SK-N-SH treated with all-trans-retinoic acid at 6 μM for 48 hours (cell line): ENCODE data around the gene PSAPL1.

Experiments
- ATAC-seq: fragments of 200-7000 bp; cut with Tn5 transposase; 3 replicates; pipeline ENCODE4 v1.9.1; 2020; ENCODE audit warnings: mild to moderate bottlenecking, moderate library complexity
- BACH2 ChIP-seq: fragments of 250-450 bp; sonication (Bioruptor Pico); IDR thresholded peaks from 2 replicates; pipeline ENCODE4 v1.9.0; 2021; ENCODE audit warnings: mild to moderate bottlenecking, borderline replicate concordance
- CSDC2 ChIP-seq: fragments of 250-450 bp; sonication (Bioruptor Pico); IDR thresholded peaks from 2 replicates; pipeline ENCODE4 v1.5.0; 2020; ENCODE audit warnings: mild to moderate bottlenecking, moderate library complexity
- CSRNP3 ChIP-seq: fragments of 250-450 bp; sonication (Bioruptor Pico); IDR thresholded peaks from 2 replicates; pipeline ENCODE4 v1.5.1; 2021; ENCODE audit warnings: mild to moderate bottlenecking, moderate library complexity
- ESRRG ChIP-seq: fragments of 250-450 bp; sonication (Bioruptor Pico); IDR thresholded peaks from 2 replicates; pipeline ENCODE4 v1.6.1; 2021; ENCODE audit warnings: mild to moderate bottlenecking
- ISL1 ChIP-seq: fragments of 250-450 bp; sonication (Bioruptor Pico); IDR thresholded peaks from 2 replicates; pipeline ENCODE4 v2.1.2; 2022; ENCODE audit warnings: mild to moderate bottlenecking, moderate library complexity
- OSR1 ChIP-seq: fragments of 250-450 bp; sonication (Bioruptor Pico); IDR thresholded peaks from 2 replicates; pipeline ENCODE4 v1.8.0; 2022; ENCODE audit warnings: moderate library complexity, mild to moderate bottlenecking, inconsistent platforms
- PPARA ChIP-seq: fragments of 250-450 bp; sonication (Bioruptor Pico); IDR thresholded peaks from 2 replicates; pipeline ENCODE4 v1.5.0; 2020; ENCODE audit warnings: mild to moderate bottlenecking, borderline replicate concordance
- RARB ChIP-seq: fragments of 250-450 bp; sonication (Bioruptor Pico); IDR thresholded peaks from 2 replicates; pipeline ENCODE4 v1.8.0; 2021; ENCODE audit warnings: mild to moderate bottlenecking, moderate library complexity
- SNAI2 ChIP-seq: fragments of 250-450 bp; sonication (Bioruptor Pico); IDR thresholded peaks from 2 replicates; pipeline ENCODE4 v1.5.0; 2020; ENCODE audit warnings: mild to moderate bottlenecking, moderate library complexity
- TCF4 ChIP-seq: fragments of 250-450 bp; sonication (Bioruptor Pico); IDR thresholded peaks from 2 replicates; pipeline ENCODE4 v1.8.0; 2021; ENCODE audit warnings: mild to moderate bottlenecking, moderate library complexity, borderline replicate concordance
- TOX ChIP-seq: fragments of 250-450 bp; sonication (Bioruptor Pico); IDR thresholded peaks from 2 replicates; pipeline ENCODE4 v1.8.0; 2021; ENCODE audit warnings: mild to moderate bottlenecking, moderate library complexity, borderline replicate concordance
- ZC3H10 ChIP-seq: fragments of 250-450 bp; sonication (Bioruptor Pico); IDR thresholded peaks from 2 replicates; pipeline ENCODE4 v1.5.1; 2021; ENCODE audit warnings: mild to moderate bottlenecking, moderate library complexity
- ZFP3 ChIP-seq: fragments of 250-450 bp; sonication (Bioruptor Pico); IDR thresholded peaks from 2 replicates; pipeline ENCODE4 v1.5.0; 2020; ENCODE audit warnings: mild to moderate bottlenecking, moderate library complexity
- ZFP30 ChIP-seq: fragments of 450-650 bp; formaldehyde crosslinking; IDR thresholded peaks from 2 replicates; pipeline ENCODE4 v1.5.0; 2022; ENCODE audit warnings: mild to moderate bottlenecking, moderate library complexity
- ZNF70 ChIP-seq: fragments of 450-650 bp; formaldehyde crosslinking; IDR thresholded peaks from 2 replicates; pipeline ENCODE4 v1.5.0; 2020; ENCODE audit warnings: mild to moderate bottlenecking, moderate library complexity
- ZNF8 ChIP-seq: fragments of 450-650 bp; formaldehyde crosslinking; IDR thresholded peaks from 2 replicates; pipeline ENCODE4 v1.5.0; 2020; ENCODE audit warnings: mild to moderate bottlenecking, moderate library complexity
- TF ChIP-seq, protein P1 (sequence below): fragments of 250-450 bp; sonication (Bioruptor Pico); IDR thresholded peaks from 2 replicates; pipeline ENCODE4 v1.5.1; 2020; ENCODE audit warnings: low read depth, mild to moderate bottlenecking, moderate library complexity
- TF ChIP-seq, protein P2 (sequence below): fragments of 250-450 bp; sonication (Bioruptor Pico); IDR thresholded peaks from 2 replicates; pipeline ENCODE4 v1.8.0; 2021; ENCODE audit warnings: low read depth, mild to moderate bottlenecking, moderate library complexity, borderline replicate concordance
- TF ChIP-seq, protein P3 (sequence below): fragments of 250-450 bp; sonication (Bioruptor Pico); IDR thresholded peaks from 2 replicates; pipeline ENCODE4 v1.5.0; 2020; ENCODE audit warnings: mild to moderate bottlenecking, moderate library complexity
- TF ChIP-seq, protein P4 (sequence below): fragments of 250-450 bp; sonication (Bioruptor Pico); IDR thresholded peaks from 2 replicates; pipeline ENCODE4 v1.8.0; 2020; ENCODE audit warnings: mild to moderate bottlenecking, moderate library complexity, borderline replicate concordance

The PSAPL1 gene

GRCh38 chr4:7411896-7412553 lies 22.7 kb downstream of the PSAPL1 start:
- ATAC-seq = no peak

DNA sequence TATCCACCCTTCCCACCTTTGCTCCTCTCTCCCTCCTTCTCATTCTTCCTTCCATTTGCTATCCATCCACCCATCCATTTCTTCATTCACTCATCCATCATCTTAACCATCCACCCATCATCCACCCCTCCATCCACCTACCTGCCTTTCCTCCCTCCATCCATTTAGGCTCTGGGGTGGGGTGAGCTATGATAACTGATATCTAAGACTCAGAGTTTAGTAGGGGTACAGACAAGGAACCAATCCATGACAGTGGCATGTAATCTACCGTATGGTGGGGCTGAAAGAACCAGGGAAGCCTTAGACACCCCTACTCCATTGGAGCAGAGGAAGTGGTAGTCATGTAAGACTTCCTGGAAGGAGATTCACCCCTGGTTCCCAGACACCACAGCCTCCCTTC lies 23.2 kb downstream of the PSAPL1 start:
- ATAC-seq = no peak
- TF ChIP-seq RARB (CRISPR knock-in tag) (no peak), OSR1 (no peak), PPARA (no peak), ZNF8 (CRISPR knock-in tag) (no peak)

More at GRCh38 chr4:7411896-7412553, 22.7 kb downstream of the PSAPL1 start:
- TF ChIP-seq ZNF70 (CRISPR knock-in tag) (no peak), ZC3H10 (CRISPR knock-in tag) (no peak), PPARA (no peak), ZFP3 (no peak), CSRNP3 (CRISPR knock-in tag) (no peak), CSDC2 (CRISPR knock-in tag) (no peak)
- TF ChIP-seq, protein P1, sequence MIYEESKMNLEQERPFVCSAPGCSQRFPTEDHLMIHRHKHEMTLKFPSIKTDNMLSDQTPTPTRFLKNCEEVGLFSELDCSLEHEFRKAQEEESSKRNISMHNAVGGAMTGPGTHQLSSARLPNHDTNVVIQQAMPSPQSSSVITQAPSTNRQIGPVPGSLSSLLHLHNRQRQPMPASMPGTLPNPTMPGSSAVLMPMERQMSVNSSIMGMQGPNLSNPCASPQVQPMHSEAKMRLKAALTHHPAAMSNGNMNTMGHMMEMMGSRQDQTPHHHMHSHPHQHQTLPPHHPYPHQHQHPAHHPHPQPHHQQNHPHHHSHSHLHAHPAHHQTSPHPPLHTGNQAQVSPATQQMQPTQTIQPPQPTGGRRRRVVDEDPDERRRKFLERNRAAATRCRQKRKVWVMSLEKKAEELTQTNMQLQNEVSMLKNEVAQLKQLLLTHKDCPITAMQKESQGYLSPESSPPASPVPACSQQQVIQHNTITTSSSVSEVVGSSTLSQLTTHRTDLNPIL (CRISPR knock-in tag) = no peak

- ATAC-seq = no peak
- TF ChIP-seq TCF4 (CRISPR knock-in tag) (no peak), OSR1 (no peak), ZFP30 (CRISPR knock-in tag) (no peak), CSDC2 (CRISPR knock-in tag) (no peak), TOX (no peak), ESRRG (CRISPR knock-in tag) (no peak), ZNF8 (CRISPR knock-in tag) (no peak), RARB (CRISPR knock-in tag) (no peak), ZNF70 (CRISPR knock-in tag) (no peak), SNAI2 (CRISPR knock-in tag) (no peak), CSRNP3 (CRISPR knock-in tag) (no peak), PPARA (no peak), ZFP3 (no peak), ZC3H10 (CRISPR knock-in tag) (no peak), ISL1 (CRISPR knock-in tag) (no peak), BACH2 (CRISPR knock-in tag) (no peak)
- TF ChIP-seq, protein P2, sequence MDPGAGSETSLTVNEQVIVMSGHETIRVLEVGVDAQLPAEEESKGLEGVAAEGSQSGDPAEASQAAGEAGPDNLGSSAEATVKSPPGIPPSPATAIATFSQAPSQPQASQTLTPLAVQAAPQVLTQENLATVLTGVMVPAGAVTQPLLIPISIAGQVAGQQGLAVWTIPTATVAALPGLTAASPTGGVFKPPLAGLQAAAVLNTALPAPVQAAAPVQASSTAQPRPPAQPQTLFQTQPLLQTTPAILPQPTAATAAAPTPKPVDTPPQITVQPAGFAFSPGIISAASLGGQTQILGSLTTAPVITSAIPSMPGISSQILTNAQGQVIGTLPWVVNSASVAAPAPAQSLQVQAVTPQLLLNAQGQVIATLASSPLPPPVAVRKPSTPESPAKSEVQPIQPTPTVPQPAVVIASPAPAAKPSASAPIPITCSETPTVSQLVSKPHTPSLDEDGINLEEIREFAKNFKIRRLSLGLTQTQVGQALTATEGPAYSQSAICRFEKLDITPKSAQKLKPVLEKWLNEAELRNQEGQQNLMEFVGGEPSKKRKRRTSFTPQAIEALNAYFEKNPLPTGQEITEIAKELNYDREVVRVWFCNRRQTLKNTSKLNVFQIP (CRISPR knock-in tag) = no peak
- TF ChIP-seq, protein P3, sequence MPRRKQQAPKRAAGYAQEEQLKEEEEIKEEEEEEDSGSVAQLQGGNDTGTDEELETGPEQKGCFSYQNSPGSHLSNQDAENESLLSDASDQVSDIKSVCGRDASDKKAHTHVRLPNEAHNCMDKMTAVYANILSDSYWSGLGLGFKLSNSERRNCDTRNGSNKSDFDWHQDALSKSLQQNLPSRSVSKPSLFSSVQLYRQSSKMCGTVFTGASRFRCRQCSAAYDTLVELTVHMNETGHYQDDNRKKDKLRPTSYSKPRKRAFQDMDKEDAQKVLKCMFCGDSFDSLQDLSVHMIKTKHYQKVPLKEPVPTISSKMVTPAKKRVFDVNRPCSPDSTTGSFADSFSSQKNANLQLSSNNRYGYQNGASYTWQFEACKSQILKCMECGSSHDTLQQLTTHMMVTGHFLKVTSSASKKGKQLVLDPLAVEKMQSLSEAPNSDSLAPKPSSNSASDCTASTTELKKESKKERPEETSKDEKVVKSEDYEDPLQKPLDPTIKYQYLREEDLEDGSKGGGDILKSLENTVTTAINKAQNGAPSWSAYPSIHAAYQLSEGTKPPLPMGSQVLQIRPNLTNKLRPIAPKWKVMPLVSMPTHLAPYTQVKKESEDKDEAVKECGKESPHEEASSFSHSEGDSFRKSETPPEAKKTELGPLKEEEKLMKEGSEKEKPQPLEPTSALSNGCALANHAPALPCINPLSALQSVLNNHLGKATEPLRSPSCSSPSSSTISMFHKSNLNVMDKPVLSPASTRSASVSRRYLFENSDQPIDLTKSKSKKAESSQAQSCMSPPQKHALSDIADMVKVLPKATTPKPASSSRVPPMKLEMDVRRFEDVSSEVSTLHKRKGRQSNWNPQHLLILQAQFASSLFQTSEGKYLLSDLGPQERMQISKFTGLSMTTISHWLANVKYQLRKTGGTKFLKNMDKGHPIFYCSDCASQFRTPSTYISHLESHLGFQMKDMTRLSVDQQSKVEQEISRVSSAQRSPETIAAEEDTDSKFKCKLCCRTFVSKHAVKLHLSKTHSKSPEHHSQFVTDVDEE = no peak
- TF ChIP-seq, protein P4, sequence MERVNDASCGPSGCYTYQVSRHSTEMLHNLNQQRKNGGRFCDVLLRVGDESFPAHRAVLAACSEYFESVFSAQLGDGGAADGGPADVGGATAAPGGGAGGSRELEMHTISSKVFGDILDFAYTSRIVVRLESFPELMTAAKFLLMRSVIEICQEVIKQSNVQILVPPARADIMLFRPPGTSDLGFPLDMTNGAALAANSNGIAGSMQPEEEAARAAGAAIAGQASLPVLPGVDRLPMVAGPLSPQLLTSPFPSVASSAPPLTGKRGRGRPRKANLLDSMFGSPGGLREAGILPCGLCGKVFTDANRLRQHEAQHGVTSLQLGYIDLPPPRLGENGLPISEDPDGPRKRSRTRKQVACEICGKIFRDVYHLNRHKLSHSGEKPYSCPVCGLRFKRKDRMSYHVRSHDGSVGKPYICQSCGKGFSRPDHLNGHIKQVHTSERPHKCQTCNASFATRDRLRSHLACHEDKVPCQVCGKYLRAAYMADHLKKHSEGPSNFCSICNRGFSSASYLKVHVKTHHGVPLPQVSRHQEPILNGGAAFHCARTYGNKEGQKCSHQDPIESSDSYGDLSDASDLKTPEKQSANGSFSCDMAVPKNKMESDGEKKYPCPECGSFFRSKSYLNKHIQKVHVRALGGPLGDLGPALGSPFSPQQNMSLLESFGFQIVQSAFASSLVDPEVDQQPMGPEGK (CRISPR knock-in tag) = no peak
These were observed 24.3 kb downstream of the PSAPL1 start for GRCh38 chr4:7410446-7410845.
